Measurements from ENCODE around the gene UBTF.

The UBTF gene

DNA sequence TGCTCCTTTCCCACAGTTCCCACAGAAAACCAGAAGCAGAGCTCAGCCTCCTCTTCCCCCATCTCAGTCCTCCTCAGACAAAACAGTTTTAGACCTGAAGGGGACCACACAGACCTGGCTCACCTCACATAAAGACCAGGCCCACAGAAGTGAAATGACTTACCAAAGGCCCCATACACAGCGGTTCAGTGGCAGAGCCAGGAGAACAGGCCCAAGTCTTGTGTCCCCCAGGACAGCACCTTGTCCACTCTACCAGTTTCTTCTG is 5.3 kb downstream of the UBTF start:
- Histone ChIP-seq H3K9ac (ENCODE audit: low read length) (no peak overlapping the region), H3K27ac (ENCODE audit: low read length) (no peak overlapping the region), H4K20me1 (ENCODE audit: insufficient read depth, low read length) (no peaks in the 10 kb centered on the region), H3K36me3 (replicated peaks; ENCODE audit: insufficient read depth, low read length) (peaks cover 14% of the 10 kb centered on the region), H3K27me3 (replicated peaks; ENCODE audit: insufficient read depth, low read length) (no peaks in the 10 kb centered on the region), H3K9me3 (replicated peaks; ENCODE audit: insufficient read depth, low read length) (no peaks in the 10 kb centered on the region), H3K79me2 (ENCODE audit: low read length) (peaks cover 46% of the 10 kb centered on the region), H3K4me1 (ENCODE audit: low read length) (peaks cover 36% of the 10 kb centered on the region), H3F3A (ENCODE audit: insufficient read depth, low read length) (peaks cover 24% of the 10 kb centered on the region; the same call in 1 of the 2 replicates), H3K9me2 (replicated peaks; ENCODE audit: insufficient read depth, low read length) (no peaks in the 10 kb centered on the region), H2AFZ (ENCODE audit: low read length) (no peak overlapping the region), H3K4me2 (ENCODE audit: low read depth, low read length) (no peak overlapping the region), H3K4me3 (ENCODE audit: low read length) (no peak overlapping the region)
- TF ChIP-seq, protein P1, sequence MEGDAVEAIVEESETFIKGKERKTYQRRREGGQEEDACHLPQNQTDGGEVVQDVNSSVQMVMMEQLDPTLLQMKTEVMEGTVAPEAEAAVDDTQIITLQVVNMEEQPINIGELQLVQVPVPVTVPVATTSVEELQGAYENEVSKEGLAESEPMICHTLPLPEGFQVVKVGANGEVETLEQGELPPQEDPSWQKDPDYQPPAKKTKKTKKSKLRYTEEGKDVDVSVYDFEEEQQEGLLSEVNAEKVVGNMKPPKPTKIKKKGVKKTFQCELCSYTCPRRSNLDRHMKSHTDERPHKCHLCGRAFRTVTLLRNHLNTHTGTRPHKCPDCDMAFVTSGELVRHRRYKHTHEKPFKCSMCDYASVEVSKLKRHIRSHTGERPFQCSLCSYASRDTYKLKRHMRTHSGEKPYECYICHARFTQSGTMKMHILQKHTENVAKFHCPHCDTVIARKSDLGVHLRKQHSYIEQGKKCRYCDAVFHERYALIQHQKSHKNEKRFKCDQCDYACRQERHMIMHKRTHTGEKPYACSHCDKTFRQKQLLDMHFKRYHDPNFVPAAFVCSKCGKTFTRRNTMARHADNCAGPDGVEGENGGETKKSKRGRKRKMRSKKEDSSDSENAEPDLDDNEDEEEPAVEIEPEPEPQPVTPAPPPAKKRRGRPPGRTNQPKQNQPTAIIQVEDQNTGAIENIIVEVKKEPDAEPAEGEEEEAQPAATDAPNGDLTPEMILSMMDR (IDR thresholded peaks at IDR 0.05; ENCODE audit: low read length) = no peak
- TF ChIP-seq EZH2phosphoT487 (IDR thresholded peaks at IDR 0.05; ENCODE audit: low read length) (no peak), EZH2 (optimal IDR thresholded peaks at IDR 0.05; ENCODE audit: low read depth, low read length) (no peak)
- DNase-seq = no peak

DNA sequence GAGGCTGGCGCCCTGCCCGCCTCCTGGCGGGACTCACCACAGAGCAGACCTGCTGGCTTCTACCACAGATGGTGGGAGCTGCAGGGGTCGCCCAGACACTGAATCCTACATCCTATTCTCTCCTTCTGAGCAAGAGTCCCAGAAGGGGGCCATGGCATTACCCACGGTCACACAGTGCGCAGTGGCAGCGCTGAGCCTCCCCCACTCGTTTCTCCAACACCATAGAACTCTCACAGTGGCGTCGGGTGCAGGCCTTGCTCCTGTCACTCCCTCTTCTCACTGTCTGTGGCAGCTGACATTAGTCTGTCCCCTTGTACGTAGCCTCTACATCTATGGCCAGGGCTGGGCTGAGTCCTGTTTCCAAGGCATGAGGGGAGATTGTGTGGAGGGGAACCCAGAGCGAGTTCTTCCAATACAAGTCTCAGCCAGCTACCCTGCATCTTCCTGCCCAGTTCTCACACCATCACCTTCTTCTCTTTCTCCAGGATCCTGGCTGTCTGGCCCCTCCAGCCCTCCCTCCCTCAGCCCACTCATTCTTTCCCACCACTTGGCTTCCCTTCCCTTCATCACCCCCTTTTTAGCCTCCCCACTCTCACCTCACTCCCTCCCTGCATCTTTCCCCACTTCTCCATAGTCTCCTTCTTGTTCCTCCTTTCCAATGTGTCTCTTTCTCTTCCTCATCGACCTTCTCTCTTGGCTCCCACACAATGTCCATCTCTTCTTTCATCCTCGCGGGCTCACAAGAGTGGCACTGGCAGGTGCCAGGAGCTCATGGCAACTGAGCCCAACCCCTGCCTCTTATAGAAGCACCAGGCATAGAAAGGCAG is 5.9 kb downstream of the UBTF start:
- H3F3A ChIP-seq (ENCODE audit: insufficient read depth, low read length) = peaks cover 24% of the 10 kb centered on the region; the same call in 1 of the 2 replicates
- no peaks in the 10 kb centered on the region for H3K27me3 ChIP-seq (replicated peaks; ENCODE audit: insufficient read depth, low read length)
- H3K36me3 ChIP-seq (replicated peaks; ENCODE audit: insufficient read depth, low read length) = peaks cover 14% of the 10 kb centered on the region
- no peaks in the 10 kb centered on the region for H3K9me2 ChIP-seq (replicated peaks; ENCODE audit: insufficient read depth, low read length)
- no peak overlapping the region for H3K9ac ChIP-seq (ENCODE audit: low read length)
- DNase-seq = no peak
- peaks cover 36% of the 10 kb centered on the region for H3K4me1 ChIP-seq (ENCODE audit: low read length)
- no peak overlapping the region for H3K27ac ChIP-seq (ENCODE audit: low read length)
- no peak overlapping the region for H3K4me3 ChIP-seq (ENCODE audit: low read length)
- H4K20me1 ChIP-seq (ENCODE audit: insufficient read depth, low read length) = no peaks in the 10 kb centered on the region
- TF ChIP-seq, protein P1 (IDR thresholded peaks at IDR 0.05; ENCODE audit: low read length) = no peak
- TF ChIP-seq EZH2 (optimal IDR thresholded peaks at IDR 0.05; ENCODE audit: low read depth, low read length) (no peak), EZH2phosphoT487 (IDR thresholded peaks at IDR 0.05; ENCODE audit: low read length) (no peak)
- H3K9me3 ChIP-seq (replicated peaks; ENCODE audit: insufficient read depth, low read length) = no peaks in the 10 kb centered on the region
- H3K4me2 ChIP-seq (ENCODE audit: low read depth, low read length) = no peak overlapping the region
- H3K79me2 ChIP-seq (ENCODE audit: low read length) = peaks cover 47% of the 10 kb centered on the region
- no peak overlapping the region for H2AFZ ChIP-seq (ENCODE audit: low read length)

DNA sequence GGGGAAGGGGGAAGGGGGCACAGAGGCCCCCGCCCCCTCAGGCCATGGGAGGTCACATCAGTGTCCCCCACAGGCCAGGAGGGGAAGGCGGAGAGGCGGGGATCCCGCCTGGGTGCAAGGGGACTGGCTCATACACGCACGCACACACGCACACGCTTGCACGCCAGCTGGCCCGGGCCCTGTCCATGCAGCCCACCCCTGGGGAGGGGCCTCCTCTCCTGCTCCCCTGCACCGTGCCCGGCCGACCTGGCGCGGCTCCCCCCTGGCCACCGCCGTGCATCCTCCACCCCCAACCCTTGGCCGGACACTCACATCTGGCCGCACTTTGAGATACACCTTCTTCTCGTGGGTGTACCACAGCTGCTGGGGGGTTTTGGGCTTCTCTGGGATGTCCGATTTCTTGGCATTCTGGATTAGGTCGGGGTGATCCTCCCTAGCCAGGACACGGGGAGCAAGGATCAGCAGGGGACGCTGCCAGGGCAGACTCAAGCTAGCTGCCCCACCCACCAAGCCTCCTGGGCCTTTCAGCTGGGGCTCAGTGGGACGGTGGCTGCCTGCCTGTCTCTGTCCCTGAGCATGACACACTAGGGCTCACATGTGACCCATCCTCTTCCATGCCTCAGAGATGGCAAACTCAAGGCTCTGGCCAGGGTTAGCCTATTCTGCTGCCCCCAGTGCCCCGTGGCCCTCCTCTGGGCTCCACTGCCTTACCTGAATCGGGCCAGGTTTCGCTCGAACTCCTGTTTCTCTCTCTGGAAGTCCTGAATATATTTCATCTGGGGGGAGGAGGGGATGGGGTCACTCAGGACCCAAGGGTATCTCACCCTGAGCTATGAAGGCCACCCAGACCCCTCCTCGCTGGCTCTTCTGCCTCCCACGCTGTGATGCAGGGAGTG is 6.7 kb downstream of the UBTF start:
- TF ChIP-seq, protein P1 (IDR thresholded peaks at IDR 0.05; ENCODE audit: low read length) = no peak
- TF ChIP-seq EZH2phosphoT487 (IDR thresholded peaks at IDR 0.05; ENCODE audit: low read length) (no peak), EZH2 (optimal IDR thresholded peaks at IDR 0.05; ENCODE audit: low read depth, low read length) (no peak)
- no peak overlapping the region for H3K9ac ChIP-seq (ENCODE audit: low read length)
- peaks cover 36% of the 10 kb centered on the region for H3K4me1 ChIP-seq (ENCODE audit: low read length)
- no peaks in the 10 kb centered on the region for H4K20me1 ChIP-seq (ENCODE audit: insufficient read depth, low read length)
- no peak overlapping the region for H3K4me3 ChIP-seq (ENCODE audit: low read length)
- H3K27me3 ChIP-seq (replicated peaks; ENCODE audit: insufficient read depth, low read length) = no peaks in the 10 kb centered on the region
- H3K4me2 ChIP-seq (ENCODE audit: low read depth, low read length) = no peak overlapping the region
- H3K79me2 ChIP-seq (ENCODE audit: low read length) = peaks cover 41% of the 10 kb centered on the region
- H3K27ac ChIP-seq (ENCODE audit: low read length) = no peak overlapping the region
- no peaks in the 10 kb centered on the region for H3K9me3 ChIP-seq (replicated peaks; ENCODE audit: insufficient read depth, low read length)
- H3K36me3 ChIP-seq (replicated peaks; ENCODE audit: insufficient read depth, low read length) = peaks cover 14% of the 10 kb centered on the region
- no peak for DNase-seq
- no peak overlapping the region for H2AFZ ChIP-seq (ENCODE audit: low read length)
- peaks cover 20% of the 10 kb centered on the region; the same call in 1 of the 2 replicates for H3F3A ChIP-seq (ENCODE audit: insufficient read depth, low read length)
- no peaks in the 10 kb centered on the region for H3K9me2 ChIP-seq (replicated peaks; ENCODE audit: insufficient read depth, low read length)

Data from MM.1S (cell line).